LoVo (cell line): ENCODE measurements around the gene UTP15.

Experiments used
- DNase-seq: peaks from one replicate; pipeline ENCODE4 v3.0.0-alpha.2; 2016; ENCODE audit warnings: low spot score

Gene UTP15

GRCh38 chr5:73565139-73565968 is at the start of gene UTP15, which contains the start of gene ANKRA2:
Gene UTP15, plus strand, starts transcription at chr5:73565743. Its CDS starts 1,602 bp downstream, at chr5:73567345.
Gene ANKRA2, minus strand, starts transcription at chr5:73565639. Its CDS starts 2,758 bp downstream, at chr5:73562881.
- peak; percentile 99 for DNase-seq

- DNase-seq, result peak; percentile 82
Measured at GRCh38 chr5:73519531-73520283, 45.8 kb upstream of the UTP15 start.

- DNase-seq, result no peak
Measured at GRCh38 chr5:73522989-73523388, 42.6 kb upstream of the UTP15 start.

- no peak for DNase-seq
Measured at GRCh38 chr5:73523861-73524260, 41.7 kb upstream of the UTP15 start.

GRCh38 chr5:73525606-73526203 is 39.8 kb upstream of the UTP15 start:
- no peak for DNase-seq

GRCh38 chr5:73528248-73528647 is 37.3 kb upstream of the UTP15 start:
- DNase-seq, result no peak

- DNase-seq, result no peak
Measured at GRCh38 chr5:73529081-73529480, 36.5 kb upstream of the UTP15 start.

GRCh38 chr5:73531356-73531755 is 34.2 kb upstream of the UTP15 start:
- DNase-seq, result no peak

GRCh38 chr5:73532195-73532594 is 33.3 kb upstream of the UTP15 start:
- DNase-seq, result no peak

GRCh38 chr5:73534011-73534644 is 31.4 kb upstream of the UTP15 start:
- no peak for DNase-seq

- DNase-seq, result no peak
Measured at GRCh38 chr5:73534971-73535370, 30.6 kb upstream of the UTP15 start.

GRCh38 chr5:73539730-73540129 is 25.8 kb upstream of the UTP15 start:
- DNase-seq, result no peak

- DNase-seq, result no peak
Measured at GRCh38 chr5:73540192-73540591, 25.4 kb upstream of the UTP15 start.

GRCh38 chr5:73542020-73542419 is 23.5 kb upstream of the UTP15 start:
- no peak for DNase-seq

- DNase-seq, result peak; percentile 54
Measured at GRCh38 chr5:73544429-73545402, 20.8 kb upstream of the UTP15 start.

- no peak for DNase-seq
Measured at GRCh38 chr5:73545403-73545779, 20.2 kb upstream of the UTP15 start.

- no peak for DNase-seq
Measured at GRCh38 chr5:73550016-73550415, 15.5 kb upstream of the UTP15 start.

GRCh38 chr5:73552642-73553041 is 12.9 kb upstream of the UTP15 start:
- DNase-seq, result no peak

- no peak for DNase-seq
Measured at GRCh38 chr5:73558950-73559349, 6.6 kb upstream of the UTP15 start.

GRCh38 chr5:73564018-73564417 is 1.5 kb upstream of the UTP15 start:
- no peak for DNase-seq

- DNase-seq, result no peak
Measured at GRCh38 chr5:73564675-73565074, 868 bp upstream of the UTP15 start.
